A673 (cell line): ENCODE data around the gene TCF15.

Source experiments
- CTCF ChIP-seq: fragments of 300-800, 200-600 bp; sonication (generic); conservative IDR thresholded peaks from 2 replicates; pipeline ENCODE4 v1.5.1; 2017; ENCODE audit warnings: low read depth, mild to moderate bottlenecking, antibody characterized with exemption, low read length, moderate library complexity, mixed read lengths
- EZH2 ChIP-seq: fragments of 200-600 bp; sonication (generic); IDR thresholded peaks from 2 replicates; pipeline ENCODE4 v1.6.1; 2017; ENCODE audit warnings: borderline replicate concordance, low read depth, mild to moderate bottlenecking, mixed read lengths, antibody characterized with exemption, low read length; ENCODE audit not compliant: poor library complexity, severe bottlenecking

- TF ChIP-seq CTCF (no peak), EZH2 (no peak)
These were observed 28.5 kb upstream of the TCF15 start for GRCh38 chr20:638579-638978.
